T follicular helper cell (primary cell): ENCODE measurements around the gene FCRL6.

Experiments used
- DNase-seq: peaks from one replicate; pipeline ENCODE4 v3.0.0-alpha.2; 2020; ENCODE audit warnings: low read depth

Gene FCRL6

DNA sequence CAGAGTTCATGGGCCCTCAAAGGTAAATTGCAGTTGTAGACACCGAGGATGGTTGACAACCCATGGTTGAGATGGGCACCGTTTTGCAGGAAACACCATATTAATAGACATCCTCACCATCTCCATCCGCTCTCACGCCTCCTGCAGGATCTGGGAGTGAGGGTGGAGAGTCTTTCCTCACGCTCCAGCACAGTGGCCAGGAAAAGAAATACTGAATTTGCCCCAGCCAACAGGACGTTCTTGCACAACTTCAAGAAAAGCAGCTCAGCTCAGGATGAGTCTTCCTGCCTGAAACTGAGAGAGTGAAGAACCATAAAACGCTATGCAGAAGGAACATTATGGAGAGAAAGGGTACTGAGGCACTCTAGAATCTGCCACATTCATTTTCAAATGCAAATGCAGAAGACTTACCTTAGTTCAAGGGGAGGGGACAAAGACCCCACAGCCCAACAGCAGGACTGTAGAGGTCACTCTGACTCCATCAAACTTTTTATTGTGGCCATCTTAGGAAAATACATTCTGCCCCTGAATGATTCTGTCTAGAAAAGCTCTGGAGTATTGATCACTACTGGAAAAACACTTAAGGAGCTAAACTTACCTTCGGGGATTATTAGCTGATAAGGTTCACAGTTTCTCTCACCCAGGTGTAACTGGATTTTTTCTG is 33.8 kb downstream of the FCRL6 start:
- DNase-seq = no peak

DNA sequence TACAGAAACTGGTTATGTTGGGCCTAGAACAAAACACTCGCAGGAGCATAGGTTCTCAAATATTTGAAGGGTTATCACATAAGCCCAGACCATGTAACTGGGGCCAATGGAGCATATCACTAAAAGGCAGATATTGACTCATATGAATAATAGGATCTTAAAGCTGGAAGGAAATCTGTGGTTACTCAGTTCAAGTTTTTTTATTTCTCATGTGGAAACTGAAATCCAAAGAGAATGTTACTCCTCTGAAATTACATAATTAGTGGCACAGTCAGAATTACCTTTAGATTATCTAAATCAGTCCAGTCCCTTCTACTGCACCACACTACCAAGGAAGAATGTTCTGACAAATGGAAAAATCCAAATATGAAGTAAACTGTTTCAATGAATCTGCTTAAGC is 36.6 kb downstream of the FCRL6 start:
- DNase-seq = no peak

DNA sequence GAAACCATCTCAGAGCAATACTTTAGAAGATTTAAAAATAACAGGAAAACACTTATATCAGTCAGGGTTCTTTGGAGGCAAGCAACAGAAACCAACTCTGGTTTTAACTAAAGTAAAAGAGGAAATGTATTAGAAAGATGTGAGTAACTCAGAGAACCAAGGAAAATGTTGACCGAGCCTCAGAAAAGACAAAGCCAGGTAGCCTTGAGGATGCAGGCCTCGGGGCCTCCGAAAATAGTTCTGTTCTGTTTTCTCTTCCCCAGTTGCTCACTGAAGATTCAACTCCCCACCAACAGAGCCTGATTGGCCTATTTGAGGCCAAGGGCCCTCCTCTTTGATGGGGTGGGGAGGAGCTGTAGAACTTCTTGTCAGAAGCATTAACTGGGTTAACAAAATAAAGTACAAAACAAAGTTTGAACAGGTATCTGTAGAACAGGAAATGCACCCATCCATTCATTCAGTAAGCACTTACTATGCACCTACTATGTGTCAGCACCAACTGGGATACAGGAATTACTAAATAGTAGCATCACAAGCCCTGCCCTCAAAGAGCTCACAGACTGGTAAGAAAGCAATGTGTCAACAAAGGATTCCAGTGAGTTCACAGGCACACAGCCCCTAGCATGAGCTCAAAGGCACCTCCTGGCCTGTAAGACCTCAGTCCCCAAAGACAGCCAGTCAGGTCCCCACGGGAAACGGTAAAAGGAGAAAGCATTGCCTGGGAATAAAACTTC is 37.1 kb downstream of the FCRL6 start:
- no peak for DNase-seq

DNA sequence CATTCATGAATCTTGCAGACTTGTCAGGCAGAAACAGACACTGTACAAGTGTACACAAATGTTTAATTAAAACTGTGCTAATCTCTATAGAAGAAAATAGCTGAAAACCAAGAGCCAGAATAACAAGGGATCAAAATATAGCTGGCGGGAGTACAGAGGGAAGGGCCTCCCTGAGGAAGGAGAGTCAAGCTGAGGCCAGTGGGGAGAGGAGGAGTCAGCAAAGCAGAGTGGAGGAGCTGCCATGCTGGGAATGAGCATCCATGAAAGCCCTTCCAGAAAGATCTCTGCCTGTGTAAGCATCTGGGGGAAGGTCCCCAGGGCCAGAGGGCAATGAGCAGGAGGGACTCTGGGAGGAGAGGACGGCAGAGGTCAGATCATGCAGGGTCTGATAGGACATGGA is 39.6 kb downstream of the FCRL6 start:
- DNase-seq = no peak

DNA sequence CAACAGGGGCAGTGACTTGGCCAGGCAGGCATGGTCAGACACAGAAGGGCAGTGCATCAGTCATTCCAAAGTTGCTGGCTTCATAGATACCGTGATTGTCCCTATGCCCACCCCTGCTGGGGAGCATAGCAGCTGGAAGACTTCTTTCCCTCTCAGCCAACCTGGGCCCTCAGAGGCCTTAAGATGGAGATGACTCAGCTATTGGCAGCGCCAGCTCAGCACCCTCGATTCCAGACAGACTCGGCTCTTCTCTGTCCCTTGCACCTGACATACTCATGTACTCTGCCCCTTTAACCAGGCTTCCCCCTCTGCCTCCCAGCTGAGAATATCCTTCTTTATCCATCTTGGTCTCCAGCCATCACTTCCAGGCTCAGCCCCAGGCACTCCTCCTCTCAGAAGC is 41.3 kb downstream of the FCRL6 start:
- no peak for DNase-seq

DNA sequence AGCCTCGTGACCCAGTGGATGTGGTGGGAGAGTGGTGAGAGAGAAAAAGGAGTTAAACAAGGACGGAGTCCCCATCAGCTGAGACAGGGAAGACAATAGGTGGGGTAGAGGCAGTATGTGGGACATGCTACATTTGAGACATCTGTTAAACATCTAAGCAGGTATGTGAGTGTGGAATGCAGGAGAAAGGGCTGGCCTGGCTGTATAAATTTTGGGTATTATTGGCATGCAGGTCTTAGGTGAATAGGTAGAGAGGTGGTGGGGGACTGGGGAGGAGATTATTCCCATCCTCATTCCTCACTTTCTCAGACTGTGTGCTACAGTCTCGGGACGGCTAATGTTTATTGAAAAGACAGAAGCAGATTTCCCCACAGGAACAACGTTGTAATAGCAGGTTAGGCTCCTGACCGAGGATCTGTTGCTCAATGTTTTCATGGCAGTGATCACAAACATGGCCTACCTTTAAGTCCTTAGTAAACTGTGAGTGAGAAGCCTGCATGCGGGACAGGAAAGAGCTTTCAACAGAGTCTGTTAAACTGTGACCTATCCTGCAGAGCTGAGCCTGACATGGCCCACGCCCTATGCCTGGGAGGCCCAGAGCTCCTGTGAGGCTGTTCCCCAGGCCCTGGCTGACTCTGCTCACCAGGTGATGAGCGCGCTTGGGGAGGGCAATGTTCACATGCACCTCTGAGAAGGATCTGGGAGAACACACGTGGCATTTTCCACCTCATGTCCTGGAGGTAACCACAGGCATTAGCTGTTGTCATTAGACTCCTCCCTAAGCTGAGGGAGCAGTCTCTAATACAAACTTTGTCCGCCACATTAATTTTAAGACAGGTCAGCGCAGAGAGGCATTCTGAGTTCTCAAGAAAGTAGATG is 43.8 kb downstream of the FCRL6 start:
- no peak for DNase-seq

DNA sequence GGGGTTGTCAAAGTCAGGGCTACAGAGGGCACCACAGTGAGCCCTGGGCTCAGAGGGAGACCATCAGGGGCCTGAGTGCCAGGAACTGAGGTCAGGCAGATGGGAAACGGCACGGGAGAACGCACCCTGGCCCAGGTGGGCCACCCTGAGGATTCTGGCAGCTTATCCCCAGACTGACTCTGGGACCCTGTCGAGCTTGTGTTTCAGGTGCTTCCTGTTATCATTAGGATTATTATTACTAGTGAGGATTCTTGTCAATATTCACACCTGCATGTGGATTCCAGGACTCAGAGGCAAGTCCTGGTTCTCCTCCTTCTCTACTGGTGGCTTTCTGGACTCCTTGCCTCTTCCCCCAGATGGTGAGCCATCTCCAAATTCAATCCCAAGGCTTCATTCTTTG is 45.1 kb downstream of the FCRL6 start:
- DNase-seq = no peak

DNA sequence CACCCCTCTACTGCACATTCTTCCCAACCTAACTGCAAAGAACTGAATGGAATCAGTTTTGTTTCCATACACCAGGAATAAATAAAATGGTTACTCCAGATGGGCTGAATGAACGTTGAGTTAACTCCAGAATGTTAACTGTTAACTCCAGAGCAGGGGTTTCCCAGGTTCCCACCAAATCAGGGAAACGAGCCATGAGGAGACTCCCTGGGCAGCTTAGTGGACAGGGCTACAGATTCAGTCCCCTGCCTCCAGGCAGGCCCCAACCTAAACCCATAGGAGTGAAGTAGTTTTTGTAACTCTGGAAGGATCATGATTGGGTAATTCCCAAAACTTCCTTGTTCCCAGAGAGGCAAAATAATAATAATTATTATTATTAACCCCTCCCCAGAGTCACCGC is 46.2 kb downstream of the FCRL6 start:
- DNase-seq = no peak

DNA sequence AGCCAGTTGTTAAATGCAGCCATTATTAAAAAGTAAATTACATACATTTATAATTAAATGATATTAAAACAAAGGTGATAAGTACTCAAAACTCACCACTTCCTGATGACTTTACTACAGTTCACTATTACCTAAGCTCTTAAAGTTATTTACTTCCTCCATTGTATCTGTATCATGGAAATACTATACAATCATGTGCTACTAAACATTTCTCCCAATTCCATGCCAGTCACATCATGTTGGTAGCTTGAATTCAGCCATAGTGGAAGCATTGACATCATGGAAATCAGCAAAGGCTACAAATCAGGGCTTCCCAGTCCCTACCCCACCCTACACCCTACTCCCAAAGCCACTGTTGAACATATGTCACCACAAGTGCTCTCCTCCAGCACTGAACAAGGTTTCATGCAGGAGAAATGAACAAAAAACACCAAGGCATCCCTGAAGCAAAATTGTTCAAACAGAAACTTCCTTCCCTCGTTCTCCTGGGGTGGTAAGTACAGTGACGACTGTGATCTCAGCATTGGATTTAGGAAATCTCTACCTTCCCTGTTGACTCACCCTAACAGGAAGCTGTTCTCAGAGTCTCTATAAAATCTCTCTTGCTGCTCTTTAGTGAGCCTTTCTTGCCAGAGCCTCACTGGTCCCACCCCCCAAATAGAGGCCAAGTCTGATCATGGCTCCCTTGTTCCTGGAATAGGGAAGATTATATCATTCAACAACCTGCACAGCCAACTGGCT is 47.6 kb downstream of the FCRL6 start:
- no peak for DNase-seq

DNA sequence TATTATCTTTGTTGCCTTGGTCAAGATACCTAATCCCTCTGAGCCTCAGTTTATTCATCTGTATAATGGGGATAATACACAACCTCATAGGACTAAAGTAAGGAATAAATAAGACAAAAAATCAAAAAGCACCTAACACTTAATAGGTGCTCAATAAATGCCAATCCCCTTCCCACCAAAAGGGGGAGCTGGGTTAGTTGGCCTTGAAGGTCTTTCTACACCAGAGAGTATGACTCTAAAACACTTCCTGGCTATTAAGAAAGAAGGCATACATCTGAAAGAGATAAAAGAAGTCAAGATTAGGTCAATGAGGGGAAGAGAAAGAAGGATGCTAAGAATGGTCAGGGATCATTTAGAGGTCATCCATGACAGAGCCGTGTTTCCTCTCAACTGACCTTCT is 49.2 kb downstream of the FCRL6 start:
- DNase-seq = no peak

DNA sequence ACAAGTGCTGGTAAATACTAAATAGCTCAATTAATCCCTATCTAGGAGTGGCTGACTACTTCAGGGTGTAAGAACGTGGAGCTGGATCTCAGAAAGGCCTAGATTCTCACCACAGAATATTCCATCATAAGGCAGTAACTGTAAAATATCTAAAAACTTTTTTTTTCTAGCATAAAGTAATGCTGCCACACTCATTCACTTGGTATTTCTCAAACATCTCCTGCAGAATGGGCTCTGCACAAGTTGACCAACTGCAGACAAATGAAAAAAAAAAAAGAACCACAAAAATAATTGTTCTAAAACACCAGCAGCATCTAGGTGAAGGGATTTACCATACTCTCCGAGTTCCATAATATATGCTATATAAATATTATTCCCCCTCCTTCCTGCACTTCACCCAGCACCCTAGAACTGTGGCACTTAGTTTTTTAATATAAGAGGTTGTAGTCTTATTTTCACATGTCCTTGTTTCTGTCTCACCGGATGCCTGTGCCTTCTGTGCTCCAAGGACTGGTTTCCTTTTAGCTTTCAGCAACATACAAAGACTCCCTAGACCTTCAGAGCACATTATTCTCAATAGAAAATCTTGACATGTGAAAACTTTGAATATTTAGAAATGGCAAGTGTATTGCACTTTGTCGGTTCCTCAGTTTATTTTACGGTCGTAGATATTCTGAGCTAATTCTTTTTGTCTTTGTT is 51.4 kb downstream of the FCRL6 start:
- DNase-seq = no peak

DNA sequence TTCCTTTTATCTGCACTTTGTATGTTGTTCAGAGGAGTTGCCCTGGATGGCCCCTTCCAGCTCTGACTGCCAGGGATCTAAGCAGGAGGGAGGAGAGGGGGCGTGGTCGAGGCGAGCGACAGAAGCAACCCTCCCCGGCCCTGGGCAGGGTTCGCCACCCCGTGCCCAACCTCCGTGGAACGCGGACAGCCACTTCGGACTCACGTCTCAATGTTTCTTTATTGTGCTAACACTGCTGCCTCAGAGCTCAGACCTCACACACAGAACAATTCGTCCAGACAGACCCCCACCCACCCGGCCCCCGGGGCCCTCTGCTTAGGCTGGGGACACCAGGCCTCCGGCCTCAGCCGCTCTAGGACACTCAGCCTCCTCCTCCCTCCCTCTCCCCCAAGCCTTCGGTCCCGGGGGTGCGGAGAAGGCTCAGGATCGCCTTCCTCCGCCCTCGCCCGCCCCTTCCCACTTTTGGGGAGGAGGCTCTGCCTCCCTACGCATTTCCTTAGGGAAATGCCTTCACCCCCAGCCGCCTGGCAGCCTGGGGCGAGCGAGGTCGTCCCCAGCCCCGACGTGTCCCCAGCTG is 52.0 kb downstream of the FCRL6 start:
- DNase-seq = no peak

DNA sequence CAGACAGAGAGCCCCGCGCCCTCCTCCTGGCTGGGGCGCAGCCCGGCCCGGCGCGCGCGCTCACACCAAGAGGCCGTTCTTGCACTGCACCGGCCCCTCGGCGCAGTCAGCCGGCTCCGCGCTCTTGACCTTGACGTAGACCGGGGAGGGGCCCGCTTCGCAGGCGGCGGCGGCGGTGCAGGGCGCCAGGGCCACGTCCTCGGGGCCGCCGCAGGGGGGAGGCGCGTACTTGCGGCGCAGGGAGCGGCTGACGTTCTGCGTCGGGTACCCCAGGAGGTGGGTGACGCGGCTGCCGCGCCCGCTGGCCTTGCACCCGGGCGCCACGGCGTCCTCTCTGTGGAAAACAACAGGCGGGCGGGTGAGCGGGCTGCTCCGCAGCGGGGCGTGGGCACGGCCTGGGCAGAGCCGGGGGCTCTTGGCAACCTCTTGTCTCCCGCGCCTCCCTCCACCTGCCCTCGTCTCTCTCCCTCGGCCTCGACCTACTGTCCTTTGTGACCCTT is 52.6 kb downstream of the FCRL6 start:
- DNase-seq = peak; percentile 45

DNA sequence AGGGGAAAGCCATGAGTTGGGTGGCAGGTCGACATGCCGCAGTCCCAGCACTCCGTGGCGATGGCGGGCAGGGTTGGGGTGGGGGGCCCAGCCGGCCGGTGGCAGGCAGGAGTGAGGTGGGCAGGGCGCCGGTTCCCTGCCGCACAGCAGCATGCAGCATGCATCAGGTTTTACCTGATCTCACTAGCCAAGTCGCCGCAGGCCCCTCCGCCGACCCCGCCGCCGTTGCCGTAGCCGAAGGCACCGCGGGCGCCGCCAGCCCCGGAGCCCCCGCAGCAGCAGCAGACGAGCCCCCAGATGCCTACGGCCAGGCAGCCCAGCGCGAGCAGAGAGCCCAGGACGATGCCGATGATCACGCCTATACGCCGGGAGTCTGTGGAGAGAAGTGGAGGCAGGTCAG is 53.5 kb downstream of the FCRL6 start:
- no peak for DNase-seq

DNA sequence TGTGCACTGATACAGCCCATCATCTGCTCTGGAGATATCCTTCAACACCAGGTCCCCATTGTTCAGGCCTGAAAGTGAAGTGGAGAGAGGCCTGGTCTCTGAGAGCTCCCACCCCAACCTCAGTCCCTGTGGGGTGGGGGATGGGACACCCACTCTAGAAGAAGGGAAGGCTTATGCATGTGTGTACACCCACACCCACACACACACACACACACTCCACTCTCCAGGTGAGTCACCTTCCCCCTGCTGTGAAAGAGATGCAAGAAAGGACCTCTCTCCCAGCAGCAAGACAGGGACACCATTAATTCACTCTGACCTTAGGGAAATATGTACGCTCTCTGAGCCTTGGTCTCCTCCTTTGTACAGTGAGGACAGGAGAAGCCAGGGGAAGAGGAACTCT is 54.4 kb downstream of the FCRL6 start:
- no peak for DNase-seq

DNA sequence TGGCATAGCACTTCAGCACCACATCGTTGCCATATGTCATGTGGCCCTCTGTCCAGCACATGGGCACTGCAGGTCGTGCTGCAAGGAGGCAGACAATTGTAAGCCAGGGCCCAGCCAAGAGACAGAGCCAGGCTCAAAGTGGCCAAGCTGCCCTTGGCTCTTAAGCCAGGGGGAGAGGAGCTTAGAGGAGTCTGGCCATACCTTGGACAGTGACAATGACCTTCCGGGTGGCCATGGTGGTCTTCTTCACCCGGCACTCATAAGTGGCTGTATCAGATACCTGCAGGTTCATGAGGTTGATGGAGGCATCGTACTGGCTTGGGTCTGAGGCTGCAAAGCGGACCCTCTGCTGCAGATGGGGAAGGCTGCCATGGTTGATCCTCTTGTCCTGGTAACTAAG is 55.7 kb downstream of the FCRL6 start:
- no peak for DNase-seq

DNA sequence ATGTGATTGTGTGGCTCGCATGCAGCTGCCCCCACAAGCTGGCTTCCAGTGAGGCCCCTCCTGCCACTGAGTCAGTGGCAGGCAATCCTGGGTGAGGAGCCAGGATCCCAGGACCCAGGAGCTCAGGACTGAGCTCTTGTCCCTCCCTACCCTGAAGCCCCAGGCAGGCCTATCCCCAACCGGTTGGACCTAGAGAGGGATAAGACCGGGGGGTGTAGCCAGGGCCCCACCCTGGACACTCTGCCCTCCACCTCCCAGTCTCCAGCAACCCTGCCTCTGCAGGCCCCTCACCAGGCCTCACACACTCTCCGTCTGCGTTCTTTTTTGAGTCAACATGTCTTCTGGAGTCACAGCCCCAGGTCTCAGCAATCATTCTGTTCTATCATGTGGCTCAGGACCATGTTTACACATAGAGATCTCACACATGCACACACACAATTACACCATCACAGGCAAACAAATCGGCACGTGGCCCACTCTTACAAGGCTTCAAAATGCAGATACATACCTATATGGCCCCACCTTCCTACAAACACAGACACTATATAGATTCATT is 57.7 kb downstream of the FCRL6 start:
- DNase-seq = no peak

DNA sequence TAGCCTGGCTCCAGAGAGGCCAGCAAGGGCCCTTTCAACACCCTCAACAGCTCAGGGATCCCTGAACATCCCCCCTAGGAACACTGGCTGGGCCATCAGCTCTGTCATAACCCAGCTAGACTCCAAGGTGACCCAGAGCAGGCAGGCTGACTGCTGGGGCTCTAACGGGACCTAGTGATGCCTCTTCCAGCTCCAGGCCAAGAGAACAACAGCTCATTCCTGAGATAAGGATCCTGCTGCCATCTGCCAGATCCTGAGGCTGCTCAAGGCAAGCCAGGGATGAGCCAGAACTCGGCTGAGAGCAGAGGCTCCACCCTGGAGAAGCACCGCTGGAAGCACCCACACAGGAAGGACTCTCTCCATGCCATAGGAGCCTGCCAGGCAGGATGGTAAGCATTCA is 58.3 kb downstream of the FCRL6 start:
- DNase-seq = no peak

DNA sequence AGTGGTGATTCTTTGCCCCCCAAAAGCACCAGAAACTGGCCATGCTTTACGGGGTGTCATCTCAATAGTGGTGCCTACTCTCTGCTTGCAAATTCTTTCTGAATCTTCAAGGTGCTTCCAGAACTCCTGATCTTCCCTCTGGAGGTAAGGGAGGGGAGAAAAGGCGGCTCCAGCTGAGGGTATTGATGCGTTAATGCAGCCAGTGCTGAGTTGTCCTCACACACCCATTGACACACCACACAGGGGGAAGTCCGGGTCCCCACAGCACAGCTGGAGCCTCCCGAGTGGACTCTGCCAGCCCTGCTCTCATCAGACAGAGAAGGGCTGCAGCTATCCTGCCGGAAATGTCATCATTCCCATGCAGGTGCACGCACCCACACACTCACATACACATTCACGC is 59.1 kb downstream of the FCRL6 start:
- no peak for DNase-seq

DNA sequence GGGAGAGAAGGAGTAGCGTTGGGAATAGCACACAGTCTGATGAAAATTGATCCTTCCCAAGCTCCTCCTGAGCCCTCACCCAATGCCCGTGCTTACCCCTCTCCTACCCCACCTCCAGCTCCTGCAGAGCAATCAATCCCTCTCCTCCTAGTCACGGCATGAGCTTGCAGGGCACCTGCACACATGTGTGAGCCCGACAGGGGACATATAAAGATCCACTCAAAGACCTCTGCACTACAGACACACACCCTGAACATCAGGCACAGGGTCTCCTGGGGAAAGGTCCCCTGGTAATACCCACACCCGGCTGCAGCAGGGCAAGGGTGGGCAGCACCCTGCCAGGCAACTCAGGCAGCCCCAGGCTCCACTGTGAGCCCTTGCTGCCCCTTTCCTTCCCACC is 59.9 kb downstream of the FCRL6 start:
- no peak for DNase-seq

DNA sequence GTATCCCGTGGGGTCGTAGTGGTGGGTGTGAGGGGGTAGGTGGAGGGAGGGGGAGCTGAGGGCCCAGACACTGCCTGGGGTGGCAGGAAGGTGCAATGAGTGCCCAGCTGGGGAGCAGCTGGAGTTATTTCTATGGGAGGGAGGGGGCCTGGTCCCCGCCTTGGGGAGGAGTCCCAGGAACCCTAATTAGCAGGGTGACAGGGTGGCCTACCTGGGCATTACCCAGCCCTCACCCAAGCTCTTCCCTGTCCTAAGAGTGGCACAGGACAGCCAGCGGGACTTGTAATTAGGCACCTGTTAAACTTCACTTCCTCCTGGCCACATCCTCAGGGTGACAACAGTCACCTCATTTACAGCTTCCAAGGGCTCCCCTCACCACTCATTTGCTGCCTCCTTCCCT is 60.4 kb downstream of the FCRL6 start, which contains the start of gene VSIG8:
TSS of gene VSIG8 (minus strand) at position 101 of the 400 bp plus-strand sequence. CDS start 136 bp downstream, outside the sequence.
- DNase-seq = no peak
